ENCODE measurements around the gene GTF2F2.

GTF2F2 gene

DNA sequence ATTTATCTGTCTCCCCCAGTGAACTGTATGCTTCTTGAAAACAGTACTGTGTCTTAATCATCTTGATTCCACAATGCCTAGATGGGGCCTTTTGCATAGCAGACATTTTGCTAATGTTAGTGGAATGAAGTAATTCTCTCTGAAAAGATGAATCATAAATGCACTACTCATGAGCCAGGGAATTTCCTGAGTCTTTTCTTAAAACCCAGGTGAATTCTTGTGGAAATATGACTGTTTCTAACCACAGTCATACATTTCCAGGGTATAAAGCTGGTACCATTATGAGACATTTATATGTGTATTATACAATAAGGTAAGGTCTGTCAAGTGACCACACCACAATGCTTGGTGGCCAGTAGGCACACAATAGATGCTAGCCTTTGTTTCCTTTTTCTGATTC lies 86.0 kb downstream of the GTF2F2 start:
- peak; percentile 16 for DNase-seq (ENCODE audit: low spot score)

DNA sequence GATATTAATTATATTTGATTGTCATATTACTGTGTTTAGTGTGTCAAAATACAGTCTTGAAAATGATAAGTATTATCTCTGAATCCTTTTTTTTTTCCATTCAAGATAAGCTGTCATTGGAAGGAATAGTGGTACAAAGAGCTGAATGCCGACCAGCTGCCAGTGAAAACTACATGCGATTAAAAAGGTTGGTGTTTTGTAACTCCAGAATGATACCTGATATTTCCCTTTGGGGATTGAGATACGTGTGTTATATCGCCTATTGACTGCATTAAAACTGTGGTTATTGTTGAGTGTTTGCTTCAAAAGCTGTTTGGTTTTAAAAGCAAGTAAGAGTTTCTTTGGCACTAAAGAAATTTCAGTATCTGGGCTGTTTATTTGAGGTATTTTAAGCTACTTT lies 87.0 kb downstream of the GTF2F2 start:
- DNase-seq (ENCODE audit: low spot score) = no peak
- TF ChIP-seq, protein P1, sequence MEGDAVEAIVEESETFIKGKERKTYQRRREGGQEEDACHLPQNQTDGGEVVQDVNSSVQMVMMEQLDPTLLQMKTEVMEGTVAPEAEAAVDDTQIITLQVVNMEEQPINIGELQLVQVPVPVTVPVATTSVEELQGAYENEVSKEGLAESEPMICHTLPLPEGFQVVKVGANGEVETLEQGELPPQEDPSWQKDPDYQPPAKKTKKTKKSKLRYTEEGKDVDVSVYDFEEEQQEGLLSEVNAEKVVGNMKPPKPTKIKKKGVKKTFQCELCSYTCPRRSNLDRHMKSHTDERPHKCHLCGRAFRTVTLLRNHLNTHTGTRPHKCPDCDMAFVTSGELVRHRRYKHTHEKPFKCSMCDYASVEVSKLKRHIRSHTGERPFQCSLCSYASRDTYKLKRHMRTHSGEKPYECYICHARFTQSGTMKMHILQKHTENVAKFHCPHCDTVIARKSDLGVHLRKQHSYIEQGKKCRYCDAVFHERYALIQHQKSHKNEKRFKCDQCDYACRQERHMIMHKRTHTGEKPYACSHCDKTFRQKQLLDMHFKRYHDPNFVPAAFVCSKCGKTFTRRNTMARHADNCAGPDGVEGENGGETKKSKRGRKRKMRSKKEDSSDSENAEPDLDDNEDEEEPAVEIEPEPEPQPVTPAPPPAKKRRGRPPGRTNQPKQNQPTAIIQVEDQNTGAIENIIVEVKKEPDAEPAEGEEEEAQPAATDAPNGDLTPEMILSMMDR (IDR thresholded peaks at IDR 0.05; ENCODE audit: extremely low read depth, missing control alignments) = no peak

More for the DNA sequence above, 86.0 kb downstream of the GTF2F2 start:
- TF ChIP-seq, protein P1 (IDR thresholded peaks at IDR 0.05; ENCODE audit: extremely low read depth, missing control alignments) = no peak

DNA sequence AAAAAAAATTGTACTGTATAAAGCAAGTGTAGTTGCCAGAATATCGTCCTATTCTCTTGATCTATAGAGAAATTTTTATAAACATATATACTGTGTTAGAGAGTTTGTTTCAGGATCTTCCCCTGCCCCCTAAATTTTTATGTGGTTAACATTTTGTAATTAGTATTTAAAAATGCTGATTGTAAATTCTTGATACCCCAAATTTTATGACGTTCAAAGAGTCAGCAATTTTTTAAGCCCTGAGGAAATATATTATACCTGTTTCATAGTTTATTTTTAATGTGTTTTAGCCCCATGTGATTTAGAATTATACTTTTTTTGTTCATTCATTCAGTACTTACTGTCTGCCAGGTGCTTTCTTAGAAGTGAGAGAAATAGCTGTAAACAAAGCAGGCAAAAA lies 87.8 kb downstream of the GTF2F2 start:
- DNase-seq (ENCODE audit: low spot score) = no peak
- TF ChIP-seq, protein P1 (IDR thresholded peaks at IDR 0.05; ENCODE audit: extremely low read depth, missing control alignments) = no peak

DNA sequence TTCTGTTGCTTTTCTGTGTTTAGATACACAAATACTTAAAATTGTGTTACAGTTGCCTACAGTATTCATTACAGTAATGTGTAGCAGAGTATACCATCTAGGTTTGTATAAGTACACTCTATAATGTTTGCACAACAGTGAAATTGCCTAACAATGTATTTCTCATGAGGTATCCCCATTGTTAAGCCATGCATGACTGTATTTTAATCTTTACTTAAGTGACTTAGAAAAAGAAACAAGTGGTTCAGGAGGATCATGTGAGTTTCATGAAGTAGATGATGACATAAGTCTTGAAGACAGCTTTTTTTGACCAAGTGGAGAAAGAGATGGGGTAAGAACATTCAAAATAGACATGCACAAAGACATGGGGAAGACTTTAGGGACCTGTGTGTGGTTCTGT lies 88.9 kb downstream of the GTF2F2 start:
- DNase-seq (ENCODE audit: low spot score) = no peak
- TF ChIP-seq, protein P1 (IDR thresholded peaks at IDR 0.05; ENCODE audit: extremely low read depth, missing control alignments) = no peak

DNA sequence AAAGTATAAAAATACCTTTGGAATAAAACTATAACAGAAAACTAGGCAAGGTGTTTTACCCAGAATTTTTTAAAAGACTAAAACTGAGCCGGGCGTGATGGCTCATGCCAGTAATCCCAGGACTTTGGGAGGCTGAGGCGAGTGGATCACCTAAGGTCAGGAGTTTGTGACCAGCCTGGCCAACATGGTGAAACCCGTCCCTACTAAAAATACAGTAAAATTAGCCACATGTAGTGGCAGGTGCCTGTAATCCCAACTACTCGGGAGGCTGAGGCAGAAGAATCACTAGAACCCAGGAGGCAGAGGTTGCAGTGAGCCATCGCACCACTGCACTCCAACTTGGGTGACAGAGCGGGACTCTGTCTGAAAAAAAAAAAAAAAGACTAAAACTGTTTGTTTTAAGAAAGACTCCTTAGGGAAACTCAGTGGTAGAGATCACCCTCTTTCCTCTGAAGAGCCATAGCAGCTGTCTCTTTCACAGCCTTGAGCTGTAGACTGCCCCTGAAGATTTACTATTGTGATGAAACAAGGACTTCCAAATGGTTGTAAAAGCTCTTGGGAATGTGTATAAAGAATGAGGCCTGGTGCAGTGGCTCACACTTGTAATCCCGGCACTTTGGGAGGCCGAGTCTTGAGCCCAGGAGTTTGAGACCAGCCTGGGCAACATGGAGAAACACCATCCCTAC lies 95.2 kb downstream of the GTF2F2 start:
- TF ChIP-seq, protein P1 (IDR thresholded peaks at IDR 0.05; ENCODE audit: extremely low read depth, missing control alignments) = no peak
- DNase-seq (ENCODE audit: low spot score) = no peak

DNA sequence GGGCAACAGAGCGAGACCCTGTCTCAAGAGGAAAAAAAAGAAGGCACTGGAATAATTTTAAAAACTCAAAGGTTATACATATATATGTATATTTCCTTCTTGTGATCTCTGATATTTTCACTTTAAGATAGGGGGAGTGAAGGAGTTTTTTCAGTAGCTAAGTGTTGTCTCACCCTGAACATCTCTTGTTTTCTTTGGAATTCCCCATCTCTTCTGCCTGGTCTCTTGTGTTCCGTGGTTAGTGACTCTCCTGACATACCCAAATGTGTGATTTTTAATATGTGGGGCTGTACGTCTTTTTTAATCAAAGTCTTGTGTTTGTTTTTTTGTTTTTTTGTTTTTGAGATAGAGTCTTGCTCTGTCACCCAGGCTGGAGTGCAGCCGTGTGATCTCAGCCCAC lies 95.9 kb downstream of the GTF2F2 start:
- TF ChIP-seq, protein P1 (IDR thresholded peaks at IDR 0.05; ENCODE audit: extremely low read depth, missing control alignments) = no peak
- no peak for DNase-seq (ENCODE audit: low spot score)

DNA sequence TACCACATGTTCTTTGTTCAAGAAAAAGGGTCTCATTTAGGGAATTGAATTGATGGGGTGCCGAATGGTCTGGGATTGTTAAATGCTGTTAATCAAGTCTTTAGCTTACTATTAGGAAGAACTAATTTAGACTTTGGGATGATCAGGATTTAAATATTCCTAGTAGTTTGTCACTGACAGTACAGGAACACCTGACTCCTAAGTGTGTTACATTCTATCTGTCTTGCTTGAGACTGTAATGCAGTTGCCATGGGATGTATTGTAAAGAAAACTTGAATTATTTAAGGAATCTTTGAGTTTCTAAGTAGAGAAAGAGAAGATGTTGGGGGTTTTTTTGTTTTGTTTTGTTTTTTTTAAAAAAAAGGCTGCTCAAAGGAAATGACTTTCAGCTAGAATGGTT lies 98.4 kb downstream of the GTF2F2 start:
- TF ChIP-seq, protein P1 (IDR thresholded peaks at IDR 0.05; ENCODE audit: extremely low read depth, missing control alignments) = no peak
- no peak for DNase-seq (ENCODE audit: low spot score)

Measured in GM20000 (cell line).